ENCODE results near the gene BUD23.

GRCh38 chr7:73685311-73685710, 1.9 kb downstream of the BUD23 start:
- no peak for TF ChIP-seq POLR2A (IDR thresholded peaks at IDR 0.05)
- no peak for TF ChIP-seq CTCF (IDR thresholded peaks at IDR 0.05)
